Large intestine (tissue), 3 donors: ENCODE results near the gene GAP43. TPM values are rescaled to one million over a fixed set of nuclear protein-coding genes. Genes with fewer than 3 reads are reported as not detected.
"Not testable (repeated sequence)": the region's sequence is repeated elsewhere in the genome, so short reads cannot be mapped to it uniquely, and the experiment has no call there.

Experiments
- DNase-seq, 2 donors: peaks; one replicate each; pipeline versions ENCODE4 v3.0.0 to v3.0.0-alpha.2; 2013
- H3K27ac ChIP-seq: one replicate; pipeline ENCODE4 v1.5.1; 2013; ENCODE audit warnings: low read length
- H3K27me3 ChIP-seq: 2 replicates; pipeline ENCODE4 v1.6.1; 2013; ENCODE audit warnings: low read length; ENCODE audit not compliant: control insufficient read depth, insufficient read depth
- H3K36me3 ChIP-seq: 2 replicates; pipeline ENCODE4 v1.6.1; 2013; ENCODE audit warnings: low read length; ENCODE audit not compliant: control insufficient read depth, insufficient read depth
- H3K4me1 ChIP-seq: one replicate; pipeline ENCODE4 v1.6.1; 2013; ENCODE audit warnings: low read length; ENCODE audit not compliant: control insufficient read depth, insufficient read depth
- H3K4me3 ChIP-seq: one replicate; pipeline ENCODE4 v1.5.1; 2013; ENCODE audit warnings: low read length
- H3K9me3 ChIP-seq: one replicate; pipeline ENCODE4 v1.6.1; 2013; ENCODE audit warnings: mild to moderate bottlenecking, low read depth, low read length, moderate library complexity; ENCODE audit not compliant: control insufficient read depth
- WGBS: methylation state at CpG from one replicate; pipeline ENCODE4 v1.1.5; 2013; ENCODE audit warnings: low lambda C conversion rate; ENCODE audit not compliant: insufficient coverage; 5-methylcytosine and 5-hydroxymethylcytosine counted together
- polyA plus RNA-seq: library from polyadenylated mRNA; unstranded; fragments of 120-200 nt; gene quantifications from one replicate; pipeline ENCODE4 v1.2.1, GENCODE V29; 2013

Gene GAP43
- polyA plus RNA-seq, 1 donor = 39.3 TPM

DNA sequence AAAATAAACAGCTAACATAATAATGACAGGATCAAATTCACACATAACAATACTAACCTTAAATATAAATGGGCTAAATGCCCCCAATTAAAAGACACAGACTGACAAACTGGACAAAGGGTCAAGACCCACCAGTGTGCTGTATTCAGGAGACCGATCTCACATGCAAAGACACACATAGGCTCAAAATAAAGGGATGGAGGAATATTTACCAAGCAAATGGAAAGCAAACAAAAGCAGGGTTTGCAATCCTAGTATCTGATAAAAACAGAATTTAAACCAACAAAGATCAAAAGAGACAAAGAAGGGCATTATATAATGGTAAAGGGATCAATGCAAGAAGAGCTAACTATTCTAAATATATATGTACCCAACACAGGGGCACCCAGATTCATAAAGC is 129.7 kb downstream of the GAP43 start:
- H3K27ac ChIP-seq, H3K9me3 ChIP-seq, H3K4me1 ChIP-seq, DNase-seq, H3K36me3 ChIP-seq, H3K27me3 ChIP-seq, H3K4me3 ChIP-seq: not testable (repeated sequence)
- WGBS = no CpG with 5 or more reads among the region's 1 CpG

DNA sequence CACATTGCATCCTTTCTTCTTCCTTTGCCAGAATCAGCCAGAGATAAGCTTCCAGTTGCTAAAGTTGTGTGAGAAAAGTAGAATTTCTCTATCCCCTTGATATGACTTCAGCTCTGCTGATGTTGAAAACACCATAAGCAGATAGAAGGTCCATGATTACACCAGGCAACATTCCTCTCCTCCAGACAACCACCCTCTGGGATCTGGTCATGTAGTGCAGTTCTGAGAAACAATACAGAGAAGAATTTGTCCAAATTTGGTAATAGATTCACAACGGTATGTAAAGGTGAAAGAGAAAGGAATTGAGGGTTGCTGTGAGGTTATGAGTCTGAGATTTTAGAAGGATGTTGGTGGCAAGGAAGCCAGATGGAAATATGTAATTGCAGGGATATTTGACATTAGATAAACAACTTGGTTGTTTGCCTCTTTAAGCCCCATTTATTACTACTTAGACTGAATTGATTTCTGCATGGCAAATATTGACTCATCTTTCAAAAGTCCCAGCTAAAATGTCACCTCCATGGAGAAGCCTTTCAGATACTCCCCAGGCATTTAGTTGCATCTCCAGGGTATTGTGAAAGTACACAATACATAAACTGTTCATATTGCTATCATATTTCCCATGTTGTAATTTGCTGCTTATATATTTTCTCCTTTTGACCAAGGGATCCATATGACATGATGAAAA is 134.9 kb downstream of the GAP43 start:
- Histone ChIP-seq H3K4me1 (no peaks in the 10 kb centered on the region), H3K9me3 (no peaks in the 10 kb centered on the region), H3K4me3 (no peak overlapping the region), H3K36me3 (no peaks in the 10 kb centered on the region), H3K27me3 (no peaks in the 10 kb centered on the region), H3K27ac (no peak overlapping the region)
- DNase-seq = no peak
- WGBS = 43% methylated on average over 1 of the region's 1 CpG

DNA sequence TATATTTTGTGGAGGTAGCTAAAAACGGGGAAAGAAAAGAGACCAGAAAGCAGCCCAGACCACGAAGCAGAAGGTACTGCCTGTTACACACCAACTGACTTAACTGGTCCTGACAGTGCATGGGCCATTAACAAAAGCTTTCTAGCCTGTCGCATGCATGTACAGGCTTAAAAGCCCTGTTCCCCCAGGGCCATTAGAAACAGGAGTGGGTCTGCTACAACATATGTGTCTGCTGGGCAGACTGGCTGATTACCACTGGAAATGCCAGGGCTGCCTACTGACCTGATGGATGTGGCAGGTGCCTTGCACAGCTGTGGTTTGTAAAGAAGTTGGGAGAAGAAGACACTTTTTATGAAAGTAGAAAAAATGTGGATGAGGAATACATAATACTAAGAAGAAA is 137.4 kb downstream of the GAP43 start:
- no CpG with 5 or more reads among the region's 3 CpGs for WGBS
- DNase-seq = no peak
- no peaks in the 10 kb centered on the region for H3K36me3 ChIP-seq

DNA sequence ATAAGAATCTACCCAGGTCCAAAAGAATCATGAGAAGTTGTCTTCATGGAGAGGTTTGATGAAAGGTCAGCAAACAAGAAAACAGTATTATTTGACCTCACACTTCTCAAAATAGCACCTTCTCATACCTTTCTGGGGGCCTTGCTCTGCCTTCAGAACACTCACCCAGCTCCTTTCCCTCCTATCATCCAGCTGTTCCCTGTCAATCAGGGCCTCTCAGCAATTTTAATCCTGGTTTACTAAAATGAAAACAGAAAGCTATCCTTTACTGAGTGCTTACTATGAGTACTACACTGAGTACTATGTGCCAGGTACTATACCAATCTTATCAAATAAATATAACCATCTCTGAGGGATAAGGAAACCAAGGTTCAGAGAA is 138.6 kb downstream of the GAP43 start:
- Histone ChIP-seq H3K27me3 (no peaks in the 10 kb centered on the region), H3K4me1 (no peaks in the 10 kb centered on the region), H3K27ac (no peak overlapping the region), H3K36me3 (no peaks in the 10 kb centered on the region), H3K9me3 (no peaks in the 10 kb centered on the region), H3K4me3 (no peak overlapping the region)
- DNase-seq = no peak

More for the DNA sequence above, 137.4 kb downstream of the GAP43 start:
- Histone ChIP-seq H3K4me3 (no peak overlapping the region), H3K4me1 (no peaks in the 10 kb centered on the region), H3K27ac (no peak overlapping the region), H3K27me3 (no peaks in the 10 kb centered on the region), H3K9me3 (no peaks in the 10 kb centered on the region)

DNA sequence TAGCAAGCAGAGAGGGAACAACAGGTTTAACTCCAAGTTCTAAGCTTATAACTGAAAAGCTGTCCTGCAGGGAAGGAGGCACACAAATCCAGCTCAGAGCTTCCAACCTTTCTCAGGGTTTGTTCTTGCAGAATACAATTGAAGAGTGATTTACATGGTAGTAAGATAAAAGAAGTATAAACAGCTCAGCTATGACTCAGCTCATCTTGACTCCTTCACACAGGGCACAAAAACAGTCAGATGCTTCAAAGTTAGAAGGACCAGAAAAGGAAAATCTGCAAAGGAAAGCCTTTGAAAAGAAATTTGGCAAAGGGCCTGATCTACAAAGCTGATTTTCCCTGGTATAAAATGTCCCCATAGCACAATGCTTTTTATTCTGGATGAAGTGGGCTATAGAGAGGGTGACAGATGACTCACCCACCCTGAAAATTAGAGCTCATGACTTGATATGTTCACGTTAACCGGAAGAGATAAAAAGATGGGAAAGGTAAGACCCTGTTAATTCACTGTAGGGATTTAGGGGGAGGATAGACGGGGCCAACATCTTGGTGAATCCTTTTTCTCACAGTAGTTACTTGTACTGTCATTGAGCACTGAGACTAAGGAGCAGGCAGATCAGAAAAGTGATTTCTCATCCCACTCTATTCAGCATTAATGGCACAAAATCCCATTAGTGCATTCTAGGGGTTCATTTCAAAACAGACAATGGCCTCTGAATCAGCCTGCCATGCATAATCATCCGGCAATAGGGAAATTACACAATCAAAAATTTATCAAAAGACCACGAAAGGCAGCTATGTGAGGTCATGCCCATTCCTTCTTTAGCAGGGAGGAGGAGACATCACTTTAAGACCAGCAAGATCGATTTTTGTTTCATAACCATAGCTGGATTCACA is 143.5 kb downstream of the GAP43 start:
- no peak for DNase-seq
- no peaks in the 10 kb centered on the region for H3K36me3 ChIP-seq
- H3K9me3 ChIP-seq = no peaks in the 10 kb centered on the region
- no peak overlapping the region for H3K27ac ChIP-seq
- no peak overlapping the region for H3K4me3 ChIP-seq
- WGBS = 60% methylated on average over 1 of the region's 6 CpGs
- H3K4me1 ChIP-seq = no peaks in the 10 kb centered on the region
- no peaks in the 10 kb centered on the region for H3K27me3 ChIP-seq

DNA sequence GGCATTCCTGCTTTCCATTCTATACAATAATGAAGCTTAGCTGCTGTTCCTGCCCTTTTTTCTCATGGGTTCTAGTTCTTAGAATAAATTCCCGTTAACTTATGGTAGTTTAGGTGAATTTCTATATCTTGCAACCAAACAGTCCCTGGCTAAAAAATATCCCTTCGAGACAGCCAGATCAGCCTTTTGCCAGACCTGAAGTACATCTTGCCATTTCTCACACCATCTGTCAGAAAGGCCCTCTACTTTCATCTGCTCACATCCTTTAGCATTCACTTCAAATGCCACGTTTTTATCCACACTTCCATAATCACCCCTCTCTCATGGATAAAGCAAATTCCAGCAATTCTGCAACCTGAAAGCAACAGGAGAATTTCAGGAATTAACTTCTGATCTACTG is 145.4 kb downstream of the GAP43 start:
- Histone ChIP-seq H3K27ac (no peak overlapping the region), H3K4me1 (no peaks in the 10 kb centered on the region), H3K36me3 (no peaks in the 10 kb centered on the region), H3K27me3 (no peaks in the 10 kb centered on the region), H3K9me3 (no peaks in the 10 kb centered on the region), H3K4me3 (no peak overlapping the region)
- WGBS = no CpG with 5 or more reads among the region's 3 CpGs
- DNase-seq = no peak
